T47D (cell line): ENCODE results near the gene GPN1.
"Not testable (repeated sequence)": the region's sequence is repeated elsewhere in the genome, so short reads cannot be mapped to it uniquely, and the experiment has no call there.

ENCODE experiments used
- DNase-seq, 2 experiments: peaks; one replicate each; pipeline versions ENCODE4 v3.0.0 to v3.0.0-alpha.2; 2011 to 2012; ENCODE audit warnings: low read depth in 1 of 2, low spot score in 1 of 2
- JUND ChIP-seq: IDR thresholded peaks from 2 replicates; pipeline ENCODE4 v1.6.1; 2012; ENCODE audit warnings: low read depth
- in situ Hi-C: cut with HindIII; loops from 2 replicates; pipeline ENCODE4 v1.10.0; 2016; ENCODE audit warnings: low sequenced_read_pairs, low pct_unique_long_range_greater_than_20kb

GPN1 gene

GRCh38 chr2:27596627-27597026, 32.2 kb upstream of the GPN1 start:
- in situ Hi-C loops = no loop called here

GRCh38 chr2:27606611-27607010, 22.2 kb upstream of the GPN1 start:
- TF ChIP-seq JUND = no peak
- no peak for DNase-seq
- in situ Hi-C loops = no loop called here

More at GRCh38 chr2:27596627-27597026, 32.2 kb upstream of the GPN1 start:
- peak; percentile 18 to 31 for DNase-seq
- no peak for TF ChIP-seq JUND

GRCh38 chr2:27613985-27614384, 14.9 kb upstream of the GPN1 start:
- TF ChIP-seq JUND = no peak
- in situ Hi-C loops = no loop called here
- DNase-seq = no peak

GRCh38 chr2:27615316-27615715, 13.5 kb upstream of the GPN1 start:
- DNase-seq = no peak
- TF ChIP-seq JUND = no peak
- in situ Hi-C loops = no loop called here

DNA sequence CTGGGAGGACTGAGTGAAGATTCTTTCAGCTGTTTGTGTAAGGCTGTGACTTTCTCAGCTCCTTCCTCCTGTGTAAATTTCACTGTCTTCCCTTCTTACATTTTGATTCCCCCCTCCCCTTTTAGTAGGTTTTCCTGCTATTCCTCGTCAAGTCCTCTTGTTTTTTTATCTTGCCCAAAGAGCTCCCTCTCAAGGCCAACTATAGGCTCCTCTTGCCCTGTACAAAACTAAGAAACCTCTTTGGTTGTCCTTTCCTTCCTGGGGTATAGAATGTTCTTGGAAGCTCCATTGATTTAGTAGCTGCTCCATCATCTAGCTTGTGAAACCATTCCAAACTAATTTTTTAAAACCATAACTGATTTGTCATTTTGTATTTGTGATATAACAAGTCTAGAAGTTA, 7.3 kb upstream of the GPN1 start:
- peak in 1 of 2 experiments; percentile 19 for DNase-seq
- in situ Hi-C loops = no loop called here
- TF ChIP-seq JUND = no peak

DNA sequence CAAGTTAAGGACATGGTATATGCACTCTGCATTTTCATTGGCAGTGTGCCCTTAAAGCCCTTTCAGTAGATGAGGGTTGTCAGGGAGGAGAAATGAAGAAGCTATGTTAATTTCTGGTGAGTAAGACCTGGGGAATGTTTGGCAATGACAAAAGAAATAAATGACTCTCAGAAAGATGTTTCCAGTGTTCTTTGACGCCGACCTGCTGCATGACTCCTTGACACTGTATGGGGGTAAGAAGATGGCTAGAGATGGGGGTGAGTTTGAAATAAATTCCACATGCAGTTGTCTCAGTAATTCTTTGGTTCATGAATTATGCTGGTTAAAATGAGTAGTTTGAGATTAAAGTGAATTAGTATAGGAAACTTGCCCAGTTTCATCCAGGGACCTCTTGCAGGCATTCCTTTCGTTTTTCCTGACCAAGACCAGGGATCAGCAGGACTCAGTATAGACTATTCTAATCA, 5.9 kb upstream of the GPN1 start:
- TF ChIP-seq JUND = no peak
- in situ Hi-C loops = no loop called here
- no peak for DNase-seq

GRCh38 chr2:27624943-27625342, 3.9 kb upstream of the GPN1 start:
- in situ Hi-C loops = no loop called here
- no peak for DNase-seq
- no peak for TF ChIP-seq JUND

GRCh38 chr2:27626323-27626722, 2.5 kb upstream of the GPN1 start:
- peak in 1 of 2 experiments; percentile 42 for DNase-seq
- in situ Hi-C loops = not testable (repeated sequence)

DNA sequence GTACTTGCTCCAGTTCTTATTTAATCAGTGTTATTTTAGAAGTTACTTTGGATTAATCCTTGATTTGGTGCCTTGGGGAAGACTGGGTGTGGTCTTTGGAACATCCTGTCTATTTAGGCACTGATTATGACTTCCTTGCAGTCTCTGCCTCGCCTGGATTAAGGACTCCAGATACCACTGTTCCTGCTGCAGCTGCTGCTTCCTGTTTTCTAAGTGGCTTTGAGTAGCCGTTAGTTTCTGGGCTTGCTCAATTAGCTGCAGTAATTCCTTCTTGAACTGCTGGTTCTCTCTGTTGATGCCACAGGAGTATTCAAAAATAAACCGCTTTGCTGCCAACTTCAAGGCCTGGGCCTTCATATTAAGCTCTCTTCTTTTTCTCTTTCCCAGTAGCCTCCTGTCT, 1.9 kb upstream of the GPN1 start:
- DNase-seq, in situ Hi-C loops: not testable (repeated sequence)

DNA sequence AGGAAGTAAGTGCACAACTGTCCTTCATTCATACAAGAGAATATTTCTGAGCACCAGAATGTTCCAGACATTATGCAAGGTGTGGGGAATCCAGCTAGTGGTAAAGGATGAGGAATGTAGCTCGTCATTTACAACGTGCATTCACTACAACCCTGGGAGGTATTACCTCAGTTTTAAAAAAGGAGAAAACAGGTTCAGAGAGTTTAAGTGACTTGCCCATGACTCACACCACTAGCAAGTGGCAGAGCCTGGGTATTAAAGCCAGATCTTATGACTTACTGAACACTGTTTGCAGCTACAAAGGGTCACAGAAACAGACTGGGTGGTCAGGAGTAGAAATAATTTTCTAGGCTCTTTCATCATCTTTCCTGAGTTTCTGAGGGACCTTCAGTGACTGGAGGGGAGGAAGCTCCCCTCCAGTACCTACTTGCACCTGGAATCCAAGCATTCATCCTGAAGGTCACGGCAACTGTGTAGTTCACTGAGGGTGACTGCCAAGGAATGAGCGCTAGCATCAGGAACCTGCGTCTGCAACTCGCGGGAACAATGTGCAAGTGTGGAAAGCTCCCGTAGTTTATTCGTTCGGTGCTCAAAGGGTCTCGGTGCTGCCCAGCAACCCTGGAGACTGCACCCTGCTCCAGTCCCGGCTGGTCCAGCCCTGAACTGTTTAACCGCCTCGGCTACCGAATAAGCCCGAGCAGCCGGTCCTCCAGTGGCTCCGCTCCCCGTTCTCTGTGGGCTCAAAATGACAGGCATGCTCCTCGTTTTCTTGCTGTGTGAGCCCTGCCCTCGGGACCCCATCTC, 685 bp upstream of the GPN1 start:
- in situ Hi-C loops = no loop called here
- DNase-seq = peak in 1 of 2 experiments; percentile 6
- no peak for TF ChIP-seq JUND

GRCh38 chr2:27630257-27630656, 1.4 kb downstream of the GPN1 start:
- in situ Hi-C loops, DNase-seq: not testable (repeated sequence)

GRCh38 chr2:27634291-27634690, 5.4 kb downstream of the GPN1 start:
- no peak for TF ChIP-seq JUND
- in situ Hi-C loops = no loop called here
- no peak for DNase-seq

DNA sequence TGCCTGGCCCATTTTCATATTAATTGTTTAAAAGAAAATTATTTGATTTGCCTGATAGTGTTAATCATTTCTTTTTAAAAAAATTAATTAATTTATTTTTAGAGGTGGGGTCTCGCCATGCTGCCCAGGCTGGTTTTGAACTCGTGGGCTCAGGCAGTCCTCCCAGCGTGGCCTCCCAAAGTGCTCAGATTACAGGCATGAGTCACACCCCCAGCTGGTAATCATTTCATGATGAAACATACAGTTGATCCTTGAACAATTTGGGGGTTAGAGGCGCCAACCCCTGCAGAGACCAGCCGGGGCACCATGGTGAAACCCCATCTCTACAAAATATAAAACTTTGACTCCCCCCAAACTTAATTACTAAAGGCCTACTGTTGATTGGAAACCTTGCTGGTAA, 7.9 kb downstream of the GPN1 start:
- no peak for TF ChIP-seq JUND
- DNase-seq = no peak
- in situ Hi-C loops = no loop called here
